ENCODE results near the gene ATP6V1F.

ATP6V1F gene

DNA sequence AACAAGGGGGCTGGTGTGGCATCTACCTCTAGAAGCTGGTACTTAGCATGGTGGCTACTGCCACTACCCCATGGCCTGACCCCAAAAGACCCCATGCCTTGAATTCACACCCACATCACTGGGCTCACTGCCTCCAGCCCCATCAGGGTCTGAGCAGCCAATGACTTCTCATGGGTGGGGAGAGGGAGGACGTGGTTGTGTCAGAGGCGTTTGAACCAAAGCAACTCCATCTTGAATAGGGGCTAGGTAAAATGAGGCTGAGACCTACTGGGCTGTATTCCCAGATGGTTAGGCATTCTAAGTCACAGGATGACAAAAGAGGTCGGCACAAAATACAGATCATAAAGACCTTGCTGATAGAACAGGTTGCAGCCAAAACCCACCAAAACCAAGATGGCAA lies 32.7 kb downstream of the ATP6V1F start:
- ChIA-PET CTCF (interaction anchor here (0.7 kb wide), 1 partner anchor 54 kb away, joined by 3 read pairs; no protein-coding TSS in a partner anchor), POLR2A (no interaction called here)
- no peak for DNase-seq (ENCODE audit: extremely low spot score)
- no peak for TF ChIP-seq TARDBP (IDR thresholded peaks at IDR 0.05)

DNA sequence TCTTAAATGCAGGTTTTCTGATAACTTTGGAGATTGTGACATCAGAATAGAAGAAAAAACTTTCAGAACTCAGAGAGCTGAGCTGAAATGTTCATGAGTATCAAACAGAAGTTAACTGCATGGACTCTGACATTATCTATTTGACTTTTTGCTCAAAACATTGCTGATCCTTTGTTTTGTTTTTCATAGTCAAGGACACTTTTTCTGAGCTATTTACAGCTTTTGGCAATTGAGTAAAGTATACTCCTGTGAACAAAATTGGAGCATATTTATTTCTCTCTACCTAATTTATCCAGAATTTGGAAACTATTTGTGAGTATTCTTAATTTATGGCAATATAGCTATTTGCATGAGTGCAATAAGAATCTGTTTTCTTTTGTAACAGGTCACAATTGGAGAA lies 36.7 kb downstream of the ATP6V1F start:
- POLR2A ChIA-PET: no interaction called here
- CTCF ChIA-PET: no interaction called here
- no peak for DNase-seq (ENCODE audit: extremely low spot score)
- no peak for TF ChIP-seq FOXK2 (IDR thresholded peaks at IDR 0.05)
- TF ChIP-seq ARNT (IDR thresholded peaks at IDR 0.05): no peak
- TF ChIP-seq FOXM1 (IDR thresholded peaks at IDR 0.05; ENCODE audit: borderline replicate concordance): no peak
- no peak for TF ChIP-seq ZNF384 (IDR thresholded peaks at IDR 0.05)
- no peak for TF ChIP-seq HDGF (IDR thresholded peaks at IDR 0.05; ENCODE audit: borderline replicate concordance)
- no peak for TF ChIP-seq TARDBP (IDR thresholded peaks at IDR 0.05)
- no peak for TF ChIP-seq SP1 (IDR thresholded peaks at IDR 0.05)
- TF ChIP-seq CTBP1 (IDR thresholded peaks at IDR 0.05; ENCODE audit: borderline replicate concordance): no peak
- TF ChIP-seq NFRKB (IDR thresholded peaks at IDR 0.05): no peak
- TF ChIP-seq, protein P1, sequence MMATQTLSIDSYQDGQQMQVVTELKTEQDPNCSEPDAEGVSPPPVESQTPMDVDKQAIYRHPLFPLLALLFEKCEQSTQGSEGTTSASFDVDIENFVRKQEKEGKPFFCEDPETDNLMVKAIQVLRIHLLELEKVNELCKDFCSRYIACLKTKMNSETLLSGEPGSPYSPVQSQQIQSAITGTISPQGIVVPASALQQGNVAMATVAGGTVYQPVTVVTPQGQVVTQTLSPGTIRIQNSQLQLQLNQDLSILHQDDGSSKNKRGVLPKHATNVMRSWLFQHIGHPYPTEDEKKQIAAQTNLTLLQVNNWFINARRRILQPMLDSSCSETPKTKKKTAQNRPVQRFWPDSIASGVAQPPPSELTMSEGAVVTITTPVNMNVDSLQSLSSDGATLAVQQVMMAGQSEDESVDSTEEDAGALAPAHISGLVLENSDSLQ (IDR thresholded peaks at IDR 0.05): no peak
- TF ChIP-seq FOXA1 (IDR thresholded peaks at IDR 0.05): no peak
- no peak for TF ChIP-seq SUZ12 (IDR thresholded peaks at IDR 0.05)

- no peak for DNase-seq (ENCODE audit: extremely low spot score)
- ChIA-PET POLR2A (no interaction called here), CTCF (no interaction called here)
- TF ChIP-seq FOXM1 (IDR thresholded peaks at IDR 0.05; ENCODE audit: borderline replicate concordance): no peak
- TF ChIP-seq ARNT (IDR thresholded peaks at IDR 0.05): no peak
- no peak for TF ChIP-seq L3MBTL2 (conservative IDR thresholded peaks at IDR 0.05)
- TF ChIP-seq NFRKB (IDR thresholded peaks at IDR 0.05): no peak
- no peak for TF ChIP-seq TARDBP (IDR thresholded peaks at IDR 0.05)
- no peak for TF ChIP-seq SP1 (IDR thresholded peaks at IDR 0.05)
- TF ChIP-seq HDGF (IDR thresholded peaks at IDR 0.05; ENCODE audit: borderline replicate concordance): no peak
- TF ChIP-seq, protein P1 (IDR thresholded peaks at IDR 0.05): no peak
- TF ChIP-seq SUZ12 (IDR thresholded peaks at IDR 0.05): no peak
- TF ChIP-seq FOXK2 (IDR thresholded peaks at IDR 0.05): no peak
- no peak for TF ChIP-seq FOXA1 (IDR thresholded peaks at IDR 0.05)
- no peak for TF ChIP-seq ELF4 (IDR thresholded peaks at IDR 0.05)
- no peak for TF ChIP-seq LEF1 (IDR thresholded peaks at IDR 0.05; ENCODE audit: borderline replicate concordance)
- no peak for TF ChIP-seq ZNF384 (IDR thresholded peaks at IDR 0.05)
- TF ChIP-seq BHLHE40 (IDR thresholded peaks at IDR 0.05; ENCODE audit: borderline replicate concordance): no peak
- no peak for TF ChIP-seq CTBP1 (IDR thresholded peaks at IDR 0.05; ENCODE audit: borderline replicate concordance)
Measured at GRCh38 chr7:128900237-128900636, 37.6 kb downstream of the ATP6V1F start.

- POLR2A ChIA-PET: no interaction called here
- CTCF ChIA-PET: no interaction called here
- TF ChIP-seq L3MBTL2 (conservative IDR thresholded peaks at IDR 0.05): no peak
- no peak for TF ChIP-seq TARDBP (IDR thresholded peaks at IDR 0.05)
- no peak for TF ChIP-seq SUZ12 (IDR thresholded peaks at IDR 0.05)
- TF ChIP-seq ELF4 (IDR thresholded peaks at IDR 0.05): no peak
- TF ChIP-seq CTBP1 (IDR thresholded peaks at IDR 0.05; ENCODE audit: borderline replicate concordance): no peak
- TF ChIP-seq LEF1 (IDR thresholded peaks at IDR 0.05; ENCODE audit: borderline replicate concordance): no peak
- no peak for TF ChIP-seq ZNF384 (IDR thresholded peaks at IDR 0.05)
- no peak for TF ChIP-seq FOXM1 (IDR thresholded peaks at IDR 0.05; ENCODE audit: borderline replicate concordance)
- TF ChIP-seq FOXA1 (IDR thresholded peaks at IDR 0.05): no peak
- TF ChIP-seq SP1 (IDR thresholded peaks at IDR 0.05): no peak
- no peak for TF ChIP-seq NFRKB (IDR thresholded peaks at IDR 0.05)
- no peak for TF ChIP-seq FOXK2 (IDR thresholded peaks at IDR 0.05)
- no peak for TF ChIP-seq BHLHE40 (IDR thresholded peaks at IDR 0.05; ENCODE audit: borderline replicate concordance)
- TF ChIP-seq ARNT (IDR thresholded peaks at IDR 0.05): no peak
- TF ChIP-seq, protein P1 (IDR thresholded peaks at IDR 0.05): no peak
- DNase-seq (ENCODE audit: extremely low spot score): no peak
Measured at GRCh38 chr7:128902761-128903585, 40.3 kb downstream of the ATP6V1F start.

DNA sequence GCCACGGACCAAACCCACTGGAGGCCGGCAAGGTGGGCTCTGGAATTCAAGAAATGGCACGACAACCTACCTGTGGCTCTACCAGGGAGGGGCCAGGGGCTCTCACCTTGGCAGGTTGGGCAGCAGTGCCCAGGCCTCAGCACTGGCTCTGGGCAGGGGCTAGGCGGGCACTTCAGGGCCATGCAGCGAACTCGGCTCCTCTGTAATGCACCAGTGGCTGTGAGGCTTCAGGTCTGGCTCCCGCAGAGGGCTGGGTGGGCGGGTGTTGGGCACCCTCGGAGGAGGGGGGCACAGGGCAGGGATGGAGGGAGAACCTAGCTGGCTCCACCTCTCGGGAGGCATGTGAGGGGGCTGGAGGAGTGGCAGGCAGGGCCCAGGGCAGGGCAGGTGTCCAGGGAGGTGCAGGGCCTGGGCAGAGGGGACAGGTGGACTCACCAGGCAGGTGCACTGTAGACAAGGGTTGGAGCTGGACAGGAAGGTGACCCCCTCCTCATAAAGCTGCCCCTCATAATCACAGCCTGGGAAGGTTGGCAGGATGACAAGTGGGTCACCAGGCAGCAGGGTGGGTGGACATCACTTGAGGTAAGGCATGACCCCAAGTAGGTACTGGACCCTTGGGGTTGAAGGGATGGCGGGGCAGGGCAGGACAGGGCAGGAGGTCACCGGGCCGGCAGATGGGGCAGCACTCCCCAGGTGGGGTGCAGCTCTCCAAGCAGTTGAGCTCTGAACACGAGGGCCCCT lies 41.1 kb downstream of the ATP6V1F start:
- TF ChIP-seq BHLHE40 (IDR thresholded peaks at IDR 0.05; ENCODE audit: borderline replicate concordance) (no peak), ARNT (IDR thresholded peaks at IDR 0.05) (no peak), HDGF (IDR thresholded peaks at IDR 0.05; ENCODE audit: borderline replicate concordance) (no peak)
- TF ChIP-seq, protein P1 (IDR thresholded peaks at IDR 0.05): no peak
- CTCF ChIA-PET: no interaction called here
- no peak for DNase-seq (ENCODE audit: extremely low spot score)
- POLR2A ChIA-PET: no interaction called here
